ENCODE results near the gene VTI1A.

The VTI1A gene

DNA sequence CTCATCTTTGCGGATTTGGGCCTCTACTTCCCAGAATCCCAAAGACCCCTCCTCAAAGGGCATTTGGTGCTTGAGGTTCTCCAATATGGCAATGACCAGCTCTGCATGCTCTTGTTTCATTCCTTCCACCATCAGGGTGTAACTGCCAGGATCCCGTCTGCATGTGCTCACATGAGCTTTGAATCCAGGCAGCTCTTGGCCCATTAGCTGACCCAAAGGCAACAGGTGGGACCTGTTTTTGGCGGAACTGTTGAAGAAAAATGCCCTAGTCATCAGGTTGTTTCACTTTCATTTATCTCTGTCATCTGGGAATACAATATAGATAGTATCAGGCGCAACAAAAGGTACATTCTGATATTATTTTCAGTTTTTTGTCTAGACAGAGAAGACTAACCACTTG is 343.9 kb downstream of the VTI1A start:
- ChIA-PET POLR2A (no interaction called here), CTCF (interaction anchor here (1.7 kb wide), 1 partner anchor 21 kb away, joined by 4 read pairs; no protein-coding TSS in a partner anchor)
- DNase-seq (ENCODE audit: extremely low spot score), result no peak
- TF ChIP-seq CTCF (IDR thresholded peaks at IDR 0.05; ENCODE audit: control extremely low read depth, extremely low read depth, low read depth, missing control alignments), result no peak

GRCh38 chr10:112791447-112791846 is 344.4 kb downstream of the VTI1A start:
- ChIA-PET CTCF (interaction anchor here (1.7 kb wide), 1 partner anchor 21 kb away, joined by 4 read pairs; no protein-coding TSS in a partner anchor), POLR2A (no interaction called here)
- no peak for TF ChIP-seq CTCF (IDR thresholded peaks at IDR 0.05; ENCODE audit: control extremely low read depth, extremely low read depth, low read depth, missing control alignments)
- DNase-seq (ENCODE audit: extremely low spot score), result no peak

GRCh38 chr10:112792487-112793201 is 345.6 kb downstream of the VTI1A start:
- CTCF ChIA-PET, result no interaction called here
- DNase-seq (ENCODE audit: extremely low spot score), result no peak
- POLR2A ChIA-PET, result no interaction called here
- TF ChIP-seq CTCF (IDR thresholded peaks at IDR 0.05; ENCODE audit: control extremely low read depth, extremely low read depth, low read depth, missing control alignments), result no peak

DNA sequence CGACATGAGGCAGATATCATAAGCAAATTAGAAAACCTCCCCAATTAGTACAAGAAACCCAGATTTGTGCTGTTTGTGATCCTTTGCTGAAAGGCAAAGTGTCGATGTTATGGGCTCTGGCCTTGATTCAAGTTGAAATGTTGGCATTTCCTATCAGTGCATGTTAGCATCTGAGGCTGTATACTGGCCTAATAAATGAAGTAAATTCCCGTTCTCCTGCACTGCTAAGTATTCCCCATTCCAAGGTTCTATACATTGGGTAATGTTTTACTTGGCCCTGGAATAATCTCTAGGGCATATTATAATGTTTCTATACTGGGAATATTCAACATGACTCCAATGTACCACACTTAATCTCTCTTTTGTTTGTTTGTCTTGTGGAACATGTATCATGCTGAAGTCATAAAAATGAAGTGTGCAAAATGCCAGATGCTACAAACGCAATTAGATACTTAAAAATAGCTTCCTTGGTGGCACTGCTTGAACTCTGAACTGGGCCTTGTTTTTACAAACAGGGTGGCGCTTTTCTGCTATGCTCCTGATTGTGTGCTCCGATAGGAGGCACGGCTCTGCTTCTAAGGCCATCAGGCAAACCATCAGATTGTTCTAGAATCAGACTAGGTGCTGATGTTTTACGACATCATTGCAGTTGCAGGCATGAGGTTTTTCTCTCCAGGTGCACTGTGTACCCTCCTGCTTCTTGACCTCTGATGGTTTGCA is 346.3 kb downstream of the VTI1A start:
- CTCF ChIA-PET, result interaction anchor here (1.1 kb wide), 1 partner anchor 17 kb away, joined by 3 read pairs; no protein-coding TSS in a partner anchor

GRCh38 chr10:112794201-112794600 is 347.2 kb downstream of the VTI1A start:
- ChIA-PET POLR2A (no interaction called here), CTCF (interaction anchor here (1.1 kb wide), 1 partner anchor 16 kb away, joined by 3 read pairs; no protein-coding TSS in a partner anchor)
- no peak for DNase-seq (ENCODE audit: extremely low spot score)
- TF ChIP-seq CTCF (IDR thresholded peaks at IDR 0.05; ENCODE audit: control extremely low read depth, extremely low read depth, low read depth, missing control alignments), result no peak

More for the DNA sequence above, 346.3 kb downstream of the VTI1A start:
- no peak for DNase-seq (ENCODE audit: extremely low spot score)
- TF ChIP-seq CTCF (IDR thresholded peaks at IDR 0.05; ENCODE audit: control extremely low read depth, extremely low read depth, low read depth, missing control alignments), result no peak
- POLR2A ChIA-PET, result no interaction called here

DNA sequence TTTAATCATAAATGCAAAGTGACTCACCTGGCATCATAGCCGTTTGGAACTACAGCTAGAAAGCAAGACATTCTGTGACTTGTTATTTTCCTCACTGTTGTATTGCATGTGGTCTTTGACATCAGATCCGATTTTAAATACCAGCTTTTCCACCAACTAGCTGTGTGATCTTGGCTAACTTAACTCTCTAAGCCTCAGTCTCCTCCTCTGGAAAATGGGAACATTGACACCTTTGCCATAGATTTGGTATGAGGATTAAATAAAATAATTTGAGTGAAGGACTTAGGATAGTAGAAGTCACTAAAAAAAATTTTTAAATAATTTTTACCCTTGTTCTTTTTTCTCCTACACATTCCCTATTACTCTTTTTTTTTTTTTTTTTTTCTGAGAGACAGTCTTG is 348.1 kb downstream of the VTI1A start:
- no peak for TF ChIP-seq CTCF (IDR thresholded peaks at IDR 0.05; ENCODE audit: control extremely low read depth, extremely low read depth, low read depth, missing control alignments)
- DNase-seq (ENCODE audit: extremely low spot score), result no peak
- POLR2A ChIA-PET, result no interaction called here
- CTCF ChIA-PET, result interaction anchor here (1.4 kb wide), 1 partner anchor 14 kb away, joined by 4 read pairs; no protein-coding TSS in a partner anchor
